Choroid plexus epithelial cell (primary cell): ENCODE measurements around the gene WNT16.

Experiments used
- DNase-seq: peaks from one replicate; pipeline ENCODE4 v3.0.0-alpha.2; 2010; ENCODE audit warnings: low read depth
- H3K4me3 ChIP-seq: 2 replicates; pipeline ENCODE4 v1.5.1; 2011; ENCODE audit warnings: low read depth, mild to moderate bottlenecking, control low read depth, low read length, moderate library complexity
- CTCF ChIP-seq: conservative IDR thresholded peaks from 2 replicates; pipeline ENCODE4 v1.5.1; 2011; ENCODE audit warnings: low read depth, mild to moderate bottlenecking, control low read depth, inconsistent platforms, low read length, moderate library complexity

Gene WNT16

GRCh38 chr7:121369462-121369861, 40.7 kb downstream of the WNT16 start:
- peak; percentile 93 for DNase-seq
- TF ChIP-seq CTCF = no peak
- no peak overlapping the region for H3K4me3 ChIP-seq

- no peak for DNase-seq
- no peak overlapping the region for H3K4me3 ChIP-seq
- TF ChIP-seq CTCF = no peak
Observed at GRCh38 chr7:121371367-121371766, 42.6 kb downstream of the WNT16 start.

GRCh38 chr7:121371883-121372282, 43.1 kb downstream of the WNT16 start:
- no peak for DNase-seq
- no peak for TF ChIP-seq CTCF
- no peak overlapping the region for H3K4me3 ChIP-seq

- no peak for TF ChIP-seq CTCF
- H3K4me3 ChIP-seq = no peak overlapping the region
- no peak for DNase-seq
Observed at GRCh38 chr7:121372376-121373010, 43.7 kb downstream of the WNT16 start.

GRCh38 chr7:121373177-121373576, 44.4 kb downstream of the WNT16 start:
- H3K4me3 ChIP-seq = no peak overlapping the region
- no peak for TF ChIP-seq CTCF
- no peak for DNase-seq

- TF ChIP-seq CTCF = no peak
- no peak for DNase-seq
- H3K4me3 ChIP-seq = no peak overlapping the region
Observed at GRCh38 chr7:121376979-121377378, 48.2 kb downstream of the WNT16 start.

GRCh38 chr7:121379930-121380329, 51.1 kb downstream of the WNT16 start:
- DNase-seq = no peak
- H3K4me3 ChIP-seq = no peak overlapping the region
- TF ChIP-seq CTCF = no peak
